Choroid plexus epithelial cell (primary cell): Measurements from ENCODE around the gene CAPN7.

ENCODE experiments used
- DNase-seq: peaks from one replicate; pipeline ENCODE4 v3.0.0-alpha.2; 2010; ENCODE audit warnings: low read depth
- H3K4me3 ChIP-seq: 2 replicates; pipeline ENCODE4 v1.5.1; 2011; ENCODE audit warnings: low read depth, mild to moderate bottlenecking, control low read depth, low read length, moderate library complexity
- TF ChIP-seq, protein P1 (sequence below): conservative IDR thresholded peaks from 2 replicates; pipeline ENCODE4 v1.5.1; 2011; ENCODE audit warnings: low read depth, mild to moderate bottlenecking, control low read depth, inconsistent platforms, low read length, moderate library complexity

CAPN7 gene

DNA sequence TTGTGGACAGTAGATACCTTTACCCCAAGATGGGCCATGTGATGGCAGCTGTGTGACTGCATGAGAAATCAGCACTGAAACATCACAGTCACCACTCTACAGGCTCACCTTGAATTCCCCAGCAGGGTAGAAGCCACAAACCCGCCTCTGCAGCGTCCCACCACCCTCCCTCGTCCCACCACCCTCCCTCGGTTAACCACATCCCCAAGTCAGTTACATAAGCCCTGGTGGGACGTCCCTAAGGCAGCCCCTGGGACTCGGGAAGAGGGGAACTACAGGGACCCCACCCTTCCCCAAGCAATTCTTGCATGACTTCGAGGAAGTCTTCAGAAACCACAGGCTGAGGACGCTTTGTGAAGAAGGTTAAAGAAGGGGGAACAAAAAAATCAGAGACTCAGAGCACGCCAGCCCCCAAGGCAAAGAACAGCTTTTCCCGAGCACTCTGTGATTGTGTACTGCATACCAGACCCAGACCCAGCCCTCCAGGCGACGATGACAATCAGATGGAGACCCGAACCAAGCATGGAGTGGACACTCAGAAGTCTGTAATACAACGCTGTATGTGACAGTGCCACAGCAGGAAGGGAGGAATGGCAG is 65.8 kb downstream of the CAPN7 start:
- TF ChIP-seq, protein P1, sequence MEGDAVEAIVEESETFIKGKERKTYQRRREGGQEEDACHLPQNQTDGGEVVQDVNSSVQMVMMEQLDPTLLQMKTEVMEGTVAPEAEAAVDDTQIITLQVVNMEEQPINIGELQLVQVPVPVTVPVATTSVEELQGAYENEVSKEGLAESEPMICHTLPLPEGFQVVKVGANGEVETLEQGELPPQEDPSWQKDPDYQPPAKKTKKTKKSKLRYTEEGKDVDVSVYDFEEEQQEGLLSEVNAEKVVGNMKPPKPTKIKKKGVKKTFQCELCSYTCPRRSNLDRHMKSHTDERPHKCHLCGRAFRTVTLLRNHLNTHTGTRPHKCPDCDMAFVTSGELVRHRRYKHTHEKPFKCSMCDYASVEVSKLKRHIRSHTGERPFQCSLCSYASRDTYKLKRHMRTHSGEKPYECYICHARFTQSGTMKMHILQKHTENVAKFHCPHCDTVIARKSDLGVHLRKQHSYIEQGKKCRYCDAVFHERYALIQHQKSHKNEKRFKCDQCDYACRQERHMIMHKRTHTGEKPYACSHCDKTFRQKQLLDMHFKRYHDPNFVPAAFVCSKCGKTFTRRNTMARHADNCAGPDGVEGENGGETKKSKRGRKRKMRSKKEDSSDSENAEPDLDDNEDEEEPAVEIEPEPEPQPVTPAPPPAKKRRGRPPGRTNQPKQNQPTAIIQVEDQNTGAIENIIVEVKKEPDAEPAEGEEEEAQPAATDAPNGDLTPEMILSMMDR: no peak
- no peak overlapping the region for H3K4me3 ChIP-seq
- DNase-seq: no peak

DNA sequence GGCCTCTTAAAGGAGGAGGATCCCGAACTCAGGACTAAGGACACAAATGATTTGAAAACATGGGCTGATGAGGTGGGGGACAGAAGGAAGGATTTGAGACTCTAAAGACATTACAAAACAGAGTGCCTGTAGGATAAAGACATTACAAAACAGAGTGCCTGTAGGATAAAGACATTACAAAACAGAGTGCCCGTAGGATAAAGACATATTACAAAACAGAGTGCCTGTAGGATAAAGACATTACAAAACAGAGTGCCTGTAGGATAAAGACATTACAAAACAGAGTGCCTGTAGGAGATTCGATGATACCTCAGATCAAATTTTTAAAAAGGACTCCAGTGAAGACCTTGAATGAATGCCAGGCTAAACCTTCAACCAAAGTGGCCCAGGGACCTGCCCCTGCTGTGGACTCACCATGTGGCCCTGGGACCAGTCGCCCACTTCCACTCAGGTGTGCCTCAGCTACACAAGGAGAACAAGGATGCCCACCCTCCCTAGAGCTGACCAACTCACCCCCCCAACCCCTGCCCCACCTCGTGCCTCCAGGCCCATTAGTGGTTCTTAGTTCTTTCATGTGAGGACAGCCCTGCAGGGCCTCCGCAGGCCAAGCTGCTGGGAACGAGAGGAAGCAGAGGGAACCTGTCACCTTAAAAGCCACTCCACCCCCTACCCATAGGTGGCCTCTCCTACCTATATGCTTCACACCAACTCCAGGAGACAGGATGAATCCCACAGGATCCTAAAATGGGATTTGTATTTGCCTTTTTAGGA is 66.6 kb downstream of the CAPN7 start:
- TF ChIP-seq, protein P1: no peak
- no peak overlapping the region for H3K4me3 ChIP-seq
- no peak for DNase-seq

DNA sequence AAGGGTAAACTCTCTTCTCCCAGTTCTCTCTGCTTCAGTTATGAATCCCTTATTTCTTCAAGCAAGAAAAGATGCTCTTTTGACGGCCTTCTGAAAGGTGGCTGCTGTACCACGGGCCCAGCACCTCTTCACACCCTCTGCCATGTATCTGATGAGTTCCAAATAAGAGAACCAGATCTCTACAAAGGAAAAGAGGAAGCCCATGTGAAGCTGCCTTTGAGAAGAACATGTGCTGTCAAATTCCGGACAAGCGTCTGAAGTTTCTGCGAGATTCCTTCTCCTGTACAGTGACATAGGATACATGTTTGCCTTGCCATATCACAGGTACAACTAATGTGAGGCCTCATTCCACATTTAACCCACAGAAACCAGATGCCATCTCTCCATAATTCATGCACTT is 67.2 kb downstream of the CAPN7 start:
- H3K4me3 ChIP-seq: no peak overlapping the region
- no peak for DNase-seq
- TF ChIP-seq, protein P1: no peak

DNA sequence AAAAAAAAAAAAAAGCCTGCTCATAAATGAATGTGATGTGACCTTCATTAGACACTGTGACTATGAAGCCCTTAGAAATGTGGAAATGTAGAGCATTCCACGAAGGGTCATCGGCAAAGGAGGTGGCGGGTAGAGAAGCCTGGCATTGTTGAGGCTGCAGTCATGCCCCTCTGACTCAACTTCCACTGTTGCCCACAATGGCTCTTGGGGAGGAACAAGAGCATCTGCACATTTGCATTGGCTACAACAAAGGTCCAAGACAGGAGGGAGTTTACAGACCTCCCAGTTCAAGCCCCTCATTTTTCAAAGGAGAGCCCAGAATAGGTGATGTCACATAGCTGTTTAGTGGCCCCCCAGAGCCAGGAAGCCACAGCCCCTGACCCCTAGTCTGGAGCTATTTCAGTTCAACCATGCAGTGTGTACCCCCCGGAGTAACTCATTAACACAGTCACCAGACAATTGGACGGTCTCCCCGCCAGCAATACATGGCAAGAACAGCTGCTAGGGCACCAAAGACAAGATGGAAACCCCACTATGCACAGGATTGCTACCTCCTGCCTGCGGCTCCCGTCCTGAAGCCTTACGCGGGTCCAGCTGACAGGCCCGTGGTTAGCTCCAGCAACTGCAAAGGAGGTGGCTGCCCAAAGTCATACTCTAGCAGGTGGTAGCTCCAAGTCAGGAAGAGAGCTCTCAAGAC is 70.1 kb downstream of the CAPN7 start:
- no peak for DNase-seq
- no peak overlapping the region for H3K4me3 ChIP-seq
- TF ChIP-seq, protein P1: no peak

DNA sequence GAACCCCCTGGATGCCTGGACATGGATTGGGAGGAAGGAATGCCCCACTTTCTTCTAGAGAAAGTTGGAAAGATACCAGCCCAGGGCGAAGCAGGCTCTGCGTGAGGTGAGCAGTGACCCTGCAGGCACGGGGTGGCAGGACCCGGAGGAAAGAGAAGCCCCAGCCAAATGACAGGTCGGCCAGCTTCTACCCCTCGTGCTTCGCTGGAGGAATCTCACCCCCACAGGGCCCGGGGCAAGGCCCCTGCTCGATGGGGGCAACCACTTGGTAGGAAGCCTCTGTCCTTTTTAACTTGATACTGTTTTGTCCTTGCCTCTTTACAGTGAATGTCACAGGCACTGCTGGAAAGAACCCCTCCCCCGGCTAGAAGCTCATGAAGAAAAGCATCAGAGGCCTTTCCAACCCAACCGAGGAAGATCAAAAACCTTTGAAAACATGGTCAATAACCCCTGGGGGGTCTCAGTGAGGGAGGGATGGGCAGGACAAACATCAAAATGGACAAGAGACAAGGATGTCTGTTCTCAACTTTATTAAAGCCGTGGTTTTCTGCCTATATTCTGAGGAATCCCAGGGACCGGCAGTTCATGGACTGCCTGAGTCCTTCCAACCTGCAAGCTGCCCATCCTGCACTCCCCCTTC is 71.9 kb downstream of the CAPN7 start:
- TF ChIP-seq, protein P1: no peak
- DNase-seq: no peak
- H3K4me3 ChIP-seq: no peak overlapping the region

DNA sequence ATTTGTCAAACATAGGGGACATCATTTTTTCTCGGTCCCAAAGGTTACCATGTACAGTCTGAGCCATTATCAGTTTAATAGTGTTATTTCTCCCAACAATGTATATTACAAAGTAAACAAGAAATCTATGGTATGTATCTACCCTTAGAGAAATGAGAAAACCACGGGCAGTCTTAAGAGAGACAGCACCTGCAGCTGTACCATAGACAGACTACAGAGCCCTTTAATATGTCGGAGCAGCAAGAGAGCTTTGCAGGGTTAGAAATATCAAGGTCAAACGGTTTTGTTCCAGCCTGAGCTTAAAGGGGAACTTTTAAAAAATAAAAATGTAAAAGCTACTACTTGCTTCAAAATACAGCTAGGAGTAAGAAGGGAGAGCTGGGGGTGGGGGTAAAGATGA is 73.2 kb downstream of the CAPN7 start:
- TF ChIP-seq, protein P1: no peak
- no peak overlapping the region for H3K4me3 ChIP-seq
- DNase-seq: no peak
